HCT116 (cell line): ENCODE data around the gene TIMM10. TPM values are rescaled to one million over a fixed set of nuclear protein-coding genes. Genes with fewer than 3 reads are reported as not detected.

ENCODE experiments used
- ATAC-seq: fragments of 200-7000 bp; cut with Tn5 transposase; 2 replicates; pipeline ENCODE4 v1.9.1; 2020; ENCODE audit warnings: mild to moderate bottlenecking, moderate library complexity
- BruUV-seq: library from RNA; stranded (reverse); fragments of 400-500 nt; replicated peaks from 2 replicates; lab custom pipeline; 2021; lab: Mats Ljungman, UMichigan
- CTCF ChIA-PET: fragments of 300-600 bp; sonication (Branson Sonifier 250); formaldehyde crosslinking; loops from one replicate; lab custom pipeline; 2021; ENCODE audit warnings: antibody characterized with exemption; lab: Charles Lee
- POLR2A ChIA-PET: fragments of 300-600, 350-600 bp; sonication (Branson Sonifier 250); formaldehyde crosslinking; loops from one replicate; lab custom pipeline; 2021; ENCODE audit warnings: antibody characterized with exemption; lab: Charles Lee
- RAD21 ChIA-PET, 2 experiments: fragments of 300-600 bp; sonication (Branson Sonifier 250); formaldehyde crosslinking; loops; one replicate each; lab custom pipeline; 2023; ENCODE audit warnings: low total read pairs in 2 of 2; ENCODE audit not compliant: uncharacterized antibody in 2 of 2, unreplicated experiment in 2 of 2, low non-redundant PET in 1 of 2; lab: Charles Lee
- DNase-seq: peaks from one replicate; pipeline ENCODE4 v3.0.0-alpha.2; 2010; ENCODE audit warnings: low read depth, low spot score
- H2AFZ ChIP-seq: fragments of 200-600 bp; shearing (Covaris generic), sonication (generic); 2 replicates; pipeline ENCODE4 v1.6.1; 2017; ENCODE audit warnings: low read depth, mixed run types, mixed read lengths, antibody characterized with exemption, low read length; ENCODE audit not compliant: poor library complexity, severe bottlenecking
- H3K27ac ChIP-seq: 2 replicates; pipeline ENCODE4 v1.5.1; 2012; ENCODE audit warnings: low read depth, low read length
- H3K27me3 ChIP-seq: fragments of 200-600 bp; sonication (generic); 2 replicates; pipeline ENCODE4 v1.6.1; 2016; ENCODE audit warnings: mixed run types, low read length, mixed read lengths; ENCODE audit not compliant: insufficient read depth
- H3K36me3 ChIP-seq, 2 experiments: fragments of 200-500 bp in 1 of 2; fragments of 200-600 bp in 1 of 2; sonication (Bioruptor generic) in 1 of 2; sonication (generic) in 1 of 2; 2 replicates each; pipeline versions ENCODE4 v1.5.1 to v1.6.1; 2014 to 2016; ENCODE audit warnings: low read length in 2 of 2, inconsistent platforms in 1 of 2, mixed read lengths in 1 of 2, mixed run types in 1 of 2; ENCODE audit not compliant: insufficient read depth in 2 of 2, control insufficient read depth in 1 of 2
- H3K4me1 ChIP-seq, 2 experiments: fragments of 200-600 bp in 1 of 2; sonication (generic) in 1 of 2; 2 replicates each; pipeline versions ENCODE4 v1.5.1 to v1.6.1; 2012 to 2017; ENCODE audit warnings: low read length in 2 of 2, inconsistent platforms in 1 of 2, mild to moderate bottlenecking in 1 of 2, mixed read lengths in 1 of 2, mixed run types in 1 of 2, moderate library complexity in 1 of 2; ENCODE audit not compliant: insufficient read depth in 2 of 2, control insufficient read depth in 1 of 2
- H3K4me2 ChIP-seq: fragments of 200-600 bp; sonication (generic); 2 replicates; pipeline ENCODE4 v1.6.1; 2017; ENCODE audit warnings: mixed run types, low read length, mixed read lengths
- H3K4me3 ChIP-seq, 2 experiments: fragments of 200-600 bp in 1 of 2; sonication (generic) in 1 of 2; replicated peaks in 1 of 2; 2 replicates each; pipeline ENCODE4 v1.5.1; 2011 to 2016; ENCODE audit warnings: low read length in 2 of 2, control low read depth in 1 of 2, low read depth in 1 of 2, mild to moderate bottlenecking in 1 of 2, mixed read lengths in 1 of 2, mixed run types in 1 of 2
- H3K79me2 ChIP-seq: fragments of 200-600 bp; sonication (generic); 2 replicates; pipeline ENCODE4 v1.6.1; 2017; ENCODE audit warnings: mild to moderate bottlenecking, mixed run types, low read length, moderate library complexity, mixed read lengths; ENCODE audit not compliant: insufficient read depth
- H3K9ac ChIP-seq: fragments of 200-600 bp; sonication (generic); 2 replicates; pipeline ENCODE4 v1.6.1; 2016; ENCODE audit warnings: low read length, mixed read lengths
- H3K9me2 ChIP-seq: fragments of 200-600 bp; sonication (generic), shearing (Covaris generic); 2 replicates; pipeline ENCODE4 v1.6.1; 2017; ENCODE audit warnings: mixed run types, mild to moderate bottlenecking, moderate library complexity; ENCODE audit not compliant: insufficient read depth
- H3K9me3 ChIP-seq, 2 experiments: fragments of 200-500 bp in 1 of 2; fragments of 200-600 bp in 1 of 2; sonication (Bioruptor generic) in 1 of 2; sonication (generic) in 1 of 2; 2 replicates each; pipeline ENCODE4 v1.6.1; 2014 to 2017; ENCODE audit warnings: low read length in 2 of 2, mixed read lengths in 2 of 2, inconsistent platforms in 1 of 2, low read depth in 1 of 2, mild to moderate bottlenecking in 1 of 2, mixed run types in 1 of 2, moderate library complexity in 1 of 2; ENCODE audit not compliant: control insufficient read depth in 1 of 2, insufficient read depth in 1 of 2
- H4K20me1 ChIP-seq: fragments of 200-600 bp; sonication (generic), shearing (Covaris generic); 2 replicates; pipeline ENCODE4 v1.6.1; 2017; ENCODE audit warnings: mixed run types, mild to moderate bottlenecking, moderate library complexity; ENCODE audit not compliant: insufficient read depth
- ATF3 ChIP-seq: IDR thresholded peaks from 2 replicates; pipeline ENCODE4 v1.6.1; 2012
- CBX3 ChIP-seq: IDR thresholded peaks from 2 replicates; pipeline ENCODE4 v1.6.1; 2012; ENCODE audit warnings: low read depth
- EGR1 ChIP-seq: IDR thresholded peaks from 2 replicates; pipeline ENCODE4 v1.6.1; 2012; ENCODE audit warnings: low read depth
- EZH2 ChIP-seq: fragments of 200-600 bp; sonication (generic); IDR thresholded peaks from 2 replicates; pipeline ENCODE4 v1.6.1; 2017; ENCODE audit warnings: antibody characterized with exemption, mixed run types
- EZH2phosphoT487 ChIP-seq: fragments of 200-600 bp; IDR thresholded peaks from 2 replicates; pipeline ENCODE4 v1.6.1; 2018; ENCODE audit warnings: antibody characterized with exemption, borderline replicate concordance
- FOSL1 ChIP-seq: IDR thresholded peaks from 2 replicates; pipeline ENCODE4 v1.6.1; 2012; ENCODE audit warnings: low read depth
- JUND ChIP-seq: IDR thresholded peaks from 2 replicates; pipeline ENCODE4 v1.6.1; 2012
- MAX ChIP-seq: IDR thresholded peaks from 2 replicates; pipeline ENCODE4 v1.6.1; 2012
- POLR2A ChIP-seq: IDR thresholded peaks from 2 replicates; pipeline ENCODE4 v1.7.0; 2011; ENCODE audit warnings: borderline replicate concordance; ENCODE audit not compliant: insufficient read depth, insufficient read length; ENCODE audit errors: extremely low read depth
- POLR2AphosphoS5 ChIP-seq: IDR thresholded peaks from 2 replicates; pipeline ENCODE4 v1.6.1; 2011; ENCODE audit warnings: mild to moderate bottlenecking, low read depth, low read length, moderate library complexity
- RAD21 ChIP-seq: IDR thresholded peaks from 2 replicates; pipeline ENCODE4 v1.6.1; 2012; ENCODE audit warnings: low read depth, mild to moderate bottlenecking
- REST ChIP-seq: IDR thresholded peaks from 2 replicates; pipeline ENCODE4 v1.6.1; 2012; ENCODE audit warnings: low read depth
- SIN3A ChIP-seq: IDR thresholded peaks from 2 replicates; pipeline ENCODE4 v1.6.1; 2012; ENCODE audit warnings: low read depth
- SP1 ChIP-seq: IDR thresholded peaks from 2 replicates; pipeline ENCODE4 v1.6.1; 2012; ENCODE audit warnings: low read depth
- TCF7L2 ChIP-seq: IDR thresholded peaks from 2 replicates; pipeline ENCODE4 v1.7.0; 2011; ENCODE audit warnings: borderline replicate concordance, inconsistent platforms; ENCODE audit not compliant: insufficient read depth, insufficient read length; ENCODE audit errors: extremely low read depth
- YY1 ChIP-seq: IDR thresholded peaks from 2 replicates; pipeline ENCODE4 v1.6.1; 2011; ENCODE audit warnings: low read length, low read depth, moderate library complexity, mild to moderate bottlenecking; ENCODE audit not compliant: insufficient replicate concordance; ENCODE audit errors: extremely low read depth
- ZFX ChIP-seq: fragments of 450-650 bp; IDR thresholded peaks from 2 replicates; pipeline ENCODE4 v1.6.1; 2017
- ZNF274 ChIP-seq: fragments of 200-500 bp; sonication (Bioruptor generic); IDR thresholded peaks from 2 replicates; pipeline ENCODE4 v1.6.1; 2014; ENCODE audit warnings: mild to moderate bottlenecking, low read depth, low read length, inconsistent platforms
- intact Hi-C: fragments of 100-400 bp; cut with micrococcal nuclease; formaldehyde crosslinking; loops from 2 replicates; pipeline ENCODE4 v1.10.0; 2022
- total RNA-seq: library from RNA; stranded (reverse); gene quantifications from one replicate; pipeline ENCODE4 v1.2.1, GENCODE V29; 2021; ENCODE audit not compliant: unreplicated experiment
- TF ChIP-seq, protein P1 (sequence below), 3 experiments: fragments of 200-600 bp in 1 of 3; sonication (generic) in 1 of 3; IDR thresholded peaks in 2 of 3; conservative IDR thresholded peaks in 1 of 3; 2 replicates each; pipeline ENCODE4 v1.5.1; 2012 to 2017; ENCODE audit warnings: low read depth in 2 of 3, low read length in 2 of 3, antibody characterized with exemption in 1 of 3, borderline replicate concordance in 1 of 3, control low read depth in 1 of 3, mild to moderate bottlenecking in 1 of 3, mixed read lengths in 1 of 3, mixed run types in 1 of 3, moderate library complexity in 1 of 3; ENCODE audit not compliant: insufficient read depth in 1 of 3

The TIMM10 gene
- total RNA-seq, 1 experiment from 2014 or later: 65.6 TPM

DNA sequence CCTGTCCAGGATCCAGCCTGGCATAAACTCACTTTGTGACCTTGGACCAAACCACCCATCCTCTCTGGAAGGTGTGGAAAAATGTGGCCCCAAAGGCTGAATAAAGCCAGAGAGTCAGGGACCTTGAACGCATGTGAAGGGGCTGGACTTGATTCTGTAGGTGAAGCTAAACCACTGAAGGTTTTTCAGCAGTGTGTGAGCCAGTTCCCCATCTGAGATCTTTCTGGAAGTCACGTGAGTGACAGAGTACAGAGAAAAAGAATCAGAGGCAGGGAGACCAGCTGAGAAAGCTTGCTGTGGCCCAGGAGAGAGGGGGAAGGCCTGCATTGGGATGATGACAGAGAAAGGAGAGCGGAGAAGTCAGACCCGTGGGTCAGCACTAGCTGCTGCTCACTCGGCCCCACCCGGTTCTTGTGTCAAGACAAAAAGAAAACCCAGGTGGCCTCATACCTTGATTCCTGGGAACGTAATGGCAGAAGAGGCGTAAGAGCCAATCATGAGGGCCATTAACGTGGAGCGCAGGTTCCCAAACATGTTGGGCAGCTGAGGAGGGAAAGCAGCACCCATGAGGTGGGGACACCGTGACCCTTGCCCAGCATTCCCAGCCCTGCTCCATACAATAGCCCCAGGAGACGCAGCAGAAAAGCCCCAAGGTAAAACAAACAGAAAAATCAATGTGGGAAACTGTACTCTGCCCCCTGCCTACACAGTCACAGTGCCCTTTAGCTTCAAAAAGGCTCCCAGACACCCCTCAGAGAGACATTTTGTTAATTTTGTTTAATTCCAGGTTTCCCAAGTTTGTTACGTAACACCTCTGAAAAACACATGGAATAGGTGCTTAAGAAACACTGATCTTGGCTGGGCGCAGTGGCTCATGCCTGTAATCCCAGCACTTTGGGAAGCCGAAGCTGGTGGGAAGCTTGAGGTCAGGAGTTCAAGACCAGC is 33.0 kb downstream of the TIMM10 start:
- H3K4me3 ChIP-seq: no peak overlapping the region
- H3K9me3 ChIP-seq: no peaks in the 10 kb centered on the region
- H3K36me3 ChIP-seq: no peaks in the 10 kb centered on the region
- intact Hi-C loops: no loop called here
- no TSS peak for BruUV-seq
- H3K27me3 ChIP-seq: no peaks in the 10 kb centered on the region
- H3K27ac ChIP-seq: no peak overlapping the region
- DNase-seq (no peak), ATAC-seq (no peak)
- H4K20me1 ChIP-seq: no peaks in the 10 kb centered on the region
- H3K4me2 ChIP-seq: no peak overlapping the region
- H3K4me1 ChIP-seq: peaks cover 16 to 22% of the 10 kb centered on the region in 2 experiments; a peak in 3 of 4 replicates
- POLR2A ChIA-PET: no interaction called here
- H3K9me2 ChIP-seq: no peaks in the 10 kb centered on the region
- CTCF ChIA-PET: no interaction called here
- H3K79me2 ChIP-seq: no peaks in the 10 kb centered on the region
- RAD21 ChIA-PET: interaction anchor here in 1 of 2 experiments (0.6 kb wide), 1 partner anchor 39 kb away, joined by 3 read pairs; no protein-coding TSS in a partner anchor
- no peak overlapping the region for H3K9ac ChIP-seq
- no peak overlapping the region for H2AFZ ChIP-seq
- TF ChIP-seq REST (no peak), CBX3 (no peak), SIN3A (no peak), MAX (no peak), POLR2A (no peak), EGR1 (no peak), ZFX (no peak), RAD21 (no peak), SP1 (no peak), JUND (no peak), FOSL1 (no peak), EZH2 (no peak), POLR2AphosphoS5 (no peak), EZH2phosphoT487 (no peak), YY1 (no peak), ATF3 (no peak), ZNF274 (no peak), TCF7L2 (no peak)
- TF ChIP-seq, protein P1, sequence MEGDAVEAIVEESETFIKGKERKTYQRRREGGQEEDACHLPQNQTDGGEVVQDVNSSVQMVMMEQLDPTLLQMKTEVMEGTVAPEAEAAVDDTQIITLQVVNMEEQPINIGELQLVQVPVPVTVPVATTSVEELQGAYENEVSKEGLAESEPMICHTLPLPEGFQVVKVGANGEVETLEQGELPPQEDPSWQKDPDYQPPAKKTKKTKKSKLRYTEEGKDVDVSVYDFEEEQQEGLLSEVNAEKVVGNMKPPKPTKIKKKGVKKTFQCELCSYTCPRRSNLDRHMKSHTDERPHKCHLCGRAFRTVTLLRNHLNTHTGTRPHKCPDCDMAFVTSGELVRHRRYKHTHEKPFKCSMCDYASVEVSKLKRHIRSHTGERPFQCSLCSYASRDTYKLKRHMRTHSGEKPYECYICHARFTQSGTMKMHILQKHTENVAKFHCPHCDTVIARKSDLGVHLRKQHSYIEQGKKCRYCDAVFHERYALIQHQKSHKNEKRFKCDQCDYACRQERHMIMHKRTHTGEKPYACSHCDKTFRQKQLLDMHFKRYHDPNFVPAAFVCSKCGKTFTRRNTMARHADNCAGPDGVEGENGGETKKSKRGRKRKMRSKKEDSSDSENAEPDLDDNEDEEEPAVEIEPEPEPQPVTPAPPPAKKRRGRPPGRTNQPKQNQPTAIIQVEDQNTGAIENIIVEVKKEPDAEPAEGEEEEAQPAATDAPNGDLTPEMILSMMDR (IDR thresholded peaks at IDR 0.05 in 2 of 3, conservative IDR thresholded peaks at IDR 0.05 in 1 of 3; ENCODE audit: borderline replicate concordance in 1 of 3, insufficient read depth in 1 of 3, low read depth in 2 of 3, low read length in 2 of 3): no peak
